ENCODE results near the gene TSPAN17.

TSPAN17 gene

DNA sequence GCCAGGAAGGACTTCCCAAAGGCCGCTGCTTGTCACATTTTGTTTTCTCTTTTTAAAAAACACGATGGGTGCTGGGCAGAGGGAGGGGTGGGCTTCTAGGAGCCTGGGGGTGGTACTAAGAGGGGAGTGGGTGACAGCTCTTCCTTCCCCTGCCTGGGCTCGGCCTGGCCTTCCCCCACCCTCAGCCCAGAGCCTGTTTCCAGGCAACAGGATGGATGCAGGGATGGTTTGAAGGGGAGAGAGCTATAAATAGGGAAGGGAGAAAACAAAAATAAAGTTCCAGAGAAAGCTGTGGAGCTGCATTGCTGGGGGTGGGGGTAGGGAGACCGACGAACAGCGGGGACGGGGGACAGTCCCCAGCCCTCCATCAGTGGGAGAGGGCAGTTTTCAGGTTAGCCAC, 30.8 kb upstream of the TSPAN17 start:
- no peaks in the 10 kb centered on the region for H3K9me3 Mint-ChIP-seq
- DNase-seq: no peak
- H3K27ac Mint-ChIP-seq: no peak overlapping the region
- H3K4me3 Mint-ChIP-seq: no peak overlapping the region
- peaks cover 78% of the 10 kb centered on the region for H3K27me3 Mint-ChIP-seq
- no peak for ATAC-seq
- peaks cover 26% of the 10 kb centered on the region for H3K4me1 Mint-ChIP-seq

DNA sequence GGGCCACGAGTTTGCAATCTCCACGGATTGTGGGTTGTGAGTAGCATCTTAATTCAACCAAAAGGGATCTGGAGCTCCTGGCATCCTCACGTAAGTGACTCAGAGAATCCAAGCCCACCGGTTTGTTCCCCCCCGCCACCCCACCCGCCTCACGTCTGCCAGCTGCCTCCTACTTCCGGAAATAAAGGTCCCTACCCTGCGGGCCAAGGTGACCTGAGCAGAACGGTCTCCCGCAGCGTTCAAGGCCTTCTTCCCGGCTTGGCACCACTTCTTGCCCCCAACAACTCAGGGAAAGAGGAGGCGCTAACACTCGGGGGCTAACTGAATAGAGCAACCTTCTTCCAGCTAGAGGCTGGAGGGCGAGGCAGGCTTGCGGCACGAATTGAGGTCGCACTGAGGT, 28.5 kb upstream of the TSPAN17 start:
- no peak for ATAC-seq
- H3K4me3 Mint-ChIP-seq: peak overlapping the region; percentile 44 to 54
- H3K27ac Mint-ChIP-seq: no peak overlapping the region
- H3K27me3 Mint-ChIP-seq: peaks cover 86% of the 10 kb centered on the region
- H3K4me1 Mint-ChIP-seq: peaks cover 26% of the 10 kb centered on the region
- H3K9me3 Mint-ChIP-seq: no peaks in the 10 kb centered on the region
- no peak for DNase-seq

DNA sequence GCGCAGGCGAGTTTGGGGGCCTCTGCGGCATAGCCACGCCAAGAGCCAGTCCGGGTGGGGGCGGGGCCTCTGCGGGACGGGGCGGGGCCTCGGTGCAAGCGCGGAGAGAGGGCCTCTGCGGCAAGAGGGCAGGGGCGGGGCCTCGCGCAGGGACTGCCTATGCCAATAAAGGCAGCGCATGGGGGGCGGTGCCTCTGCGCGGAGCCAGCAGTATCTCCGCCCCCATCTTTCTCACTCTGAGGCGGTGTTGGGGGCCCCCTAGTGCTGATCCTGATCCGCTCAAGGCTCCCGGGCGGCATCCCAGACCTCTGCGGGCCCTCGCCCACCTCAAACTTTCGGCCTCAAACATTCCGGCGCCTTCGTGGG, 28.1 kb upstream of the TSPAN17 start:
- Mint-ChIP-seq H3K4me3 (peak overlapping the region; percentile 44 to 54), H3K9me3 (no peaks in the 10 kb centered on the region), H3K27me3 (peaks cover 90% of the 10 kb centered on the region)

DNA sequence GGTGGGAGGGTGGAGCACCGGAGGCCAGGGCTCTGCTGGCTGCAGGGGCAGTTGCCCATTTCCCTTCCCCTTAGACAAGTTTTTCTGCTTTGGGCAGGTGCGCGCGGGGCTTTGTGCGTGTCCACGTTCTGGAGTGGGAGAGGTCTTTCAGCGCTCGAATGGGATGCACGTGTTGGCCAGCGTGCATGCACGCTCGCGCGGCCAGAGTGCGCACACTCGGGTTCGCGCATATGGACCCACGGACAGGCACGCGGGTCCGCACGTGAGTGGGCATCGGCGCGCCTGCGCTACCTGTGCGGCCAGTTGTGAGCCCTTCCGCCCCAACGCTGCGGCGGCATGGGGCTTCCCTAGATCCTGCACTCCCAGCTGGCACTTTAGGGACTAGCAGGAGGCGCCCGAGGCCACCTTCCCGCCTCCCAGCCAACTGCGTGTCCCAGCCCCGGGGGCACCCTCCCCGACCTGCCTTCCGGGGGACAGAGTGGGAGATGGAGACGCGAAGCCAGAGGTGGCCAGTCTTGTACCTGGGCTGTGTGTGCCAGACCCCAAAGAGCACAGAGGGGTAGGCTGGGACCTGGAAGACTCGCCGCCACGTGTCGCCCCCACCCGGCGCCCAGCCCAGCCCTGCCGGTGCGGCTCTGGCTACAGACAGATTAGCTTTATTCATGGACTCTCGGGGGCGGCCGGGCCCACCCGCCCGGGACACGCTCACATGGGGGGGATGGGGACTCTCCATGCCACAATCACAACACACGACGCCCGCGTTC, 27.5 kb upstream of the TSPAN17 start:
- peak overlapping the region; percentile 71 to 80 for H3K4me3 Mint-ChIP-seq
- DNase-seq (no peak), ATAC-seq (peak; percentile 2)
- H3K27ac Mint-ChIP-seq: no peak overlapping the region
- peaks cover 96% of the 10 kb centered on the region for H3K27me3 Mint-ChIP-seq
- peaks cover 26% of the 10 kb centered on the region for H3K4me1 Mint-ChIP-seq
- H3K9me3 Mint-ChIP-seq: no peaks in the 10 kb centered on the region

More for the DNA sequence above, 28.1 kb upstream of the TSPAN17 start:
- peaks cover 26% of the 10 kb centered on the region for H3K4me1 Mint-ChIP-seq
- H3K27ac Mint-ChIP-seq: no peak overlapping the region
- ATAC-seq (peak; percentile 97), DNase-seq (peak; percentile 81 to 88)

DNA sequence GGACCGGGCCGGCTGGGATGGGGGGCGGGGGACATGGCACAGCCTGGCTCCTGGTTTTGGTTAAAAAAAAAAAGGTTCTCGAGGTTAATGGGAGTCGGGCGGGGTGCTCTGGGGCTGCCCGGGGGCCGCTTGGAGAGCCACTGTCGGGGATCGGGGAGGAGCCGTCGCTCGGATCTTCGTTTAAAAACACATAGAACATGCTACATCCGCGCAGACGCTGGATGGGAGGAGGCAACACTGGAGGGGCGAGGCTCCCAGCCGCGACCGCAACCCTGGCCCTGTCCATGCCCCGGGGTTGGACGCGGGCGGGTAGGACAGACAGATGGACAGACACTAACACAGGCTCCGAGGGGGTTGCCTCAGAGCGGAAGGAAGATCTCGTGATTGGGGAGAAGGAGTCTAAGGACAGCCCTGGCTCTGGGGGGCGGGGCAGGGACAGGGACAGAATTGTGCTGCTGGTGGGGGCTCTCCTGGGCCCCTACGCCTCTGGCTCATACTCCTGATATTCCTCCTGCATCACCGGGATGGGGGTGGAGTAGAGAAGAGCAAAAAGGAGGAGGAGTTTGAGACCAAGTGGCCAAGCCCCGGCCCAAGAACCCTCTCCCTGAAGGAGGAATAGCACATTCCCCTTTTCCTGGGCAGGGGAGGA, 26.8 kb upstream of the TSPAN17 start:
- peak overlapping the region; percentile 71 to 80 for H3K4me3 Mint-ChIP-seq
- no peaks in the 10 kb centered on the region for H3K9me3 Mint-ChIP-seq
- no peak overlapping the region for H3K27ac Mint-ChIP-seq
- peaks cover 96% of the 10 kb centered on the region for H3K27me3 Mint-ChIP-seq
- DNase-seq: no peak
- peaks cover 26% of the 10 kb centered on the region for H3K4me1 Mint-ChIP-seq
- ATAC-seq: no peak

DNA sequence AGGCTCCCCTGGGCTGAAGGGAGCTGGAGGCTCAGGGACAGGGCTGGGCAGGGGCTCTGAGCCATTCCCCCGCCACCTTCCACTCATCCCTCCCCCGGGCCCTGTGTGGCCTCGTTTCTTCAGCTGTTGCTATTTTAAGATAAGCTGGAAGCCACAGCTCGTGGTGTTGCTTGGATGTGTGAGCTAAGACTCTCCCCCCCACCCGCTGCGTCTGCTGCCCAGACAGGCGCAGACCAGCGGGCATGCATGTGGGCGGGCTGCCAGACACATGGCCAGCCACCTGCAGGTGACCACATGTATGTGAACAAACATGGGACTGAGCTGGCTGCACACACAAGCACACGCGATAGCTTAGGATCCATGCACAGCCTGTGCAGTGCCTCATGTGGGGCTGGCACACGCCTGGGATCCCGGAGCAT, 25.6 kb upstream of the TSPAN17 start:
- no peak overlapping the region for H3K4me3 Mint-ChIP-seq
- DNase-seq (no peak), ATAC-seq (no peak)
- no peak overlapping the region for H3K27ac Mint-ChIP-seq
- peaks cover 96% of the 10 kb centered on the region for H3K27me3 Mint-ChIP-seq
- H3K9me3 Mint-ChIP-seq: no peaks in the 10 kb centered on the region
- H3K4me1 Mint-ChIP-seq: peaks cover 26% of the 10 kb centered on the region

DNA sequence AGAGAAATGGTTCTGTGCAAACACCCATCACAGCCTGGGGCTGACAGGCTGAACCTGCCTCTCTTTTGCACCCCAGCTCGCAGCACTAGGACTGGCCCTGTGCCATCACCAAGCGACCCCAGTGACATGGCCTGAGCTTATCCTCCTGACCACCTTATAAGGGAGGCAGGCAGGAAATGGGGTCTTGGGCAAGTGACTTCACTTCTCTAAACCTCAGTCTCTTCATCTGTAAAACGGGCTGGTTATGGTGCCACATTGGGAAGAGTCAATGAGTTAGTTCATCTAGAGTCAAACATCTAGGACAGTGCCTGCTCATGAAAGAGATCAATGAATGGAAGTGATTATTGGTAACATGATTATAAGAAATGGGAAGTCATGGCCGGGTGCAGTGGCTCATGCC, 23.1 kb upstream of the TSPAN17 start:
- no peak for DNase-seq
- Mint-ChIP-seq H3K27ac (no peak overlapping the region), H3K4me1 (peaks cover 38% of the 10 kb centered on the region), H3K4me3 (no peak overlapping the region), H3K27me3 (peaks cover 100% of the 10 kb centered on the region), H3K9me3 (no peaks in the 10 kb centered on the region)
- no peak for ATAC-seq

GRCh38 chr5:176624938-176625337, 22.3 kb upstream of the TSPAN17 start:
- Mint-ChIP-seq H3K4me1 (peaks cover 38% of the 10 kb centered on the region), H3K9me3 (no peaks in the 10 kb centered on the region), H3K27me3 (peaks cover 100% of the 10 kb centered on the region), H3K4me3 (no peak overlapping the region), H3K27ac (no peak overlapping the region)
- DNase-seq: no peak
- no peak for ATAC-seq

- DNase-seq: no peak
- Mint-ChIP-seq H3K27me3 (peaks cover 98% of the 10 kb centered on the region), H3K9me3 (no peaks in the 10 kb centered on the region), H3K27ac (no peak overlapping the region), H3K4me1 (peaks cover 34% of the 10 kb centered on the region), H3K4me3 (no peak overlapping the region)
- no peak for ATAC-seq
These were observed 21.8 kb upstream of the TSPAN17 start for GRCh38 chr5:176625512-176625911.

DNA sequence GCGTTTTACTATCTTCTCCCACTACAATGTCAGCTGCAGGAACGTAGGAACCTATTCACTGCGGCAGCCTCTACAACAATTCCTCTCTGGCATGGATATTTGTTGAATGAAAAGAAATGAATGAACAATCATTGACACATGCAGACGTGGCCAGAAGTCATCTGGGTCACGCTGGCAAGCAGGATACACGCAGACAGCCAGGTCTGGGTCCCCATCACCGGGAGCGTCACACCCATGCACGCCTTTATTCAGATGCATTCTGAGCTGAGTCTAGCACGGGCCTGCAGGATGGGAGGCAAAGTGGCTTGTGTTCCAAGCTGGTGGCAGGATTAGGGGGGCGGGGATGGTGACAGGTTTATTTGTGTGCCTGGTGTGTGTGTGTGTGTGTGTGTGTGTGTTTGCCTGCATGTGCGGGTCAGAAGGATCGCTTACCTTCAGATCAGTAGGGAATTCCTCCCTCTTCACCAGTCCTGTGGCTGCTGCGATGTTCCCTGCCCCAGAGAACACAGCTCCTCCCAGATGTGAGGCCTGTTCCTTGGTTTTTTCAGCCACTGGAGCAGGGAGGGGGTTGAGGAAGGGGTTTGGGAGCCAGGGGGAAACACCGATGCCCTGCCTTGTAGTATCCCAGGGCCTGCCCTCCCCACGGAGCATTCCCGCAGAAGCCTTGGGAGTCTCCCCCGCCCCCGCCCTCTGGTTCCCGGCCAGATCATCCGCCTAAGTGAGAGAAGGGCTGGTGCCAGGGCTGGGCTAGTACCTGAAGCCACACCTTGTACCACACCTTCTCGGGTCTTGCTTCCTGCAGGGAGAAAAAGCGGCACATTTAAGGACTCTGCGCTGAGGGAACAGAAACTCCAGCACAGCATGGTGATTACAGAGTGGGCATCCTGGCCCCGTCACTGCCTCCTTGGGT, 21.1 kb upstream of the TSPAN17 start:
- Mint-ChIP-seq H3K27ac (no peak overlapping the region), H3K4me1 (peaks cover 34% of the 10 kb centered on the region), H3K9me3 (no peaks in the 10 kb centered on the region), H3K27me3 (peaks cover 98% of the 10 kb centered on the region), H3K4me3 (no peak overlapping the region)
- DNase-seq (no peak), ATAC-seq (no peak)

GRCh38 chr5:176626876-176627236, 20.4 kb upstream of the TSPAN17 start:
- DNase-seq (no peak), ATAC-seq (no peak)
- Mint-ChIP-seq H3K4me3 (no peak overlapping the region), H3K4me1 (peaks cover 34% of the 10 kb centered on the region), H3K9me3 (no peaks in the 10 kb centered on the region), H3K27ac (no peak overlapping the region), H3K27me3 (peaks cover 98% of the 10 kb centered on the region)

DNA sequence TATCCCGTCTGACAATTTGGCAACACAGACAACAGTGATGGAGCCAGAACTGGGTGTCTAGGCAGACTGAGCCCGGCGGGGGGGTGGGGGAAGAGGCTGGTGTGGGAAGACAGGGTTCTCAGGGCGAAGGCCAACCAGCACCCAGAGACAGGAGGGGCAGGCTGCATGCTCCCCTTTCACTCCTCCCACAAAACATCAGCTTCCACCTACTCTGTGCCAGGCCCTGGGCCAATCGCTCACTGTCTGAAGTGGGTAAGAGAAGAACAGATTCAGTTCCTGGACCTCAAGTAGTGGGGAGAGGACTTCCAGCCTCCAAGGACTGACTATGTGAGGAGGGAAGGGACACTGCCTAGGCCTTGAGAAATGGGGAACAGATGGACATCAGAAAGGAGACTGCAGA, 19.7 kb upstream of the TSPAN17 start:
- Mint-ChIP-seq H3K9me3 (no peaks in the 10 kb centered on the region), H3K4me1 (peaks cover 34% of the 10 kb centered on the region), H3K27me3 (peaks cover 98% of the 10 kb centered on the region), H3K27ac (no peak overlapping the region), H3K4me3 (no peak overlapping the region)
- no peak for ATAC-seq
- DNase-seq: no peak

- Mint-ChIP-seq H3K4me3 (no peak overlapping the region), H3K27me3 (peaks cover 98% of the 10 kb centered on the region), H3K9me3 (no peaks in the 10 kb centered on the region), H3K27ac (peak overlapping the region in 1 of 2 donors; percentile 29), H3K4me1 (peaks cover 37% of the 10 kb centered on the region)
- no peak for ATAC-seq
- DNase-seq: no peak
These were observed 18.7 kb upstream of the TSPAN17 start for GRCh38 chr5:176628406-176629228.

- H3K9me3 Mint-ChIP-seq: no peaks in the 10 kb centered on the region
- no peak overlapping the region for H3K27ac Mint-ChIP-seq
- peaks cover 43% of the 10 kb centered on the region for H3K4me1 Mint-ChIP-seq
- ATAC-seq: peak; percentile 19
- DNase-seq: no peak
- H3K4me3 Mint-ChIP-seq: peak overlapping the region in 1 of 2 donors; percentile 71
- peaks cover 98% of the 10 kb centered on the region for H3K27me3 Mint-ChIP-seq
These were observed 17.9 kb upstream of the TSPAN17 start for GRCh38 chr5:176629317-176629852.

Data from stimulated activated naive CD8-positive, alpha-beta T cell treated with anti-CD3 and anti-CD28 coated beads, Interleukin-15, amount 100 ng/mL, for 72 hours (primary cell).